ENCODE data around the gene TAL1. TPM values are rescaled to one million over a fixed set of nuclear protein-coding genes. Genes with fewer than 3 reads are reported as not detected.

TAL1 gene
- polyA plus RNA-seq, 1 experiment = not detected

DNA sequence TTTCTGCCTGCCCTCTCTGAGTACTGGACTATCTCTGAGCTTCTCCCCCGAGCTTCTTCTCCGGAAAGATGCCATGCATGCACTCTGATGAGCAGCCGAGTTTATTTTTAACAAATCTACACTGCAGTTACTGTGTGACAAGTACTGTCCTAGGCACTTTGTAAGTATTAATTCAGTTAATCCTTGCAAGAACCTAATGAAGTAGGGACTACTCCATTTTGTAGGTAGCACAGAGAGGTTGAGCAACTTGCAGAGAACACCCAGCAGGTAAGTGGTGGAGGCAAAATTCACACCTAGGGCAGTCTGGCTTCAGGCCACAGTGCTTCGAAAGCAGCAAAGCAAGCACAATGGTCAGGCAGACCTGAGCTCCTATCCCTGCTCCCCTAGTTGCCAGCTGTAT lies 3.8 kb upstream of the TAL1 start:
- DNase-seq (ENCODE audit: low read depth, low spot score) = no peak
- POLR2A ChIA-PET = no interaction called here
- H3K4me3 ChIP-seq (ENCODE audit: low read depth, low read length) = no peak overlapping the region
- peaks cover 65% of the 10 kb centered on the region for H3K27me3 ChIP-seq (ENCODE audit: control insufficient read depth, insufficient read depth, low read length)
- CTCF ChIA-PET = interaction anchor here (1.1 kb wide), 2 partner anchors 27 to 57 kb away, joined by 3 to 4 read pairs; no protein-coding TSS in a partner anchor
- no peak overlapping the region for H3K27ac ChIP-seq (ENCODE audit: low read depth, low read length)
- H3K9me3 ChIP-seq (ENCODE audit: control insufficient read depth, insufficient read depth, low read length) = peaks cover 3% of the 10 kb centered on the region; the same call in 1 of the 2 replicates
- TF ChIP-seq, protein P1, sequence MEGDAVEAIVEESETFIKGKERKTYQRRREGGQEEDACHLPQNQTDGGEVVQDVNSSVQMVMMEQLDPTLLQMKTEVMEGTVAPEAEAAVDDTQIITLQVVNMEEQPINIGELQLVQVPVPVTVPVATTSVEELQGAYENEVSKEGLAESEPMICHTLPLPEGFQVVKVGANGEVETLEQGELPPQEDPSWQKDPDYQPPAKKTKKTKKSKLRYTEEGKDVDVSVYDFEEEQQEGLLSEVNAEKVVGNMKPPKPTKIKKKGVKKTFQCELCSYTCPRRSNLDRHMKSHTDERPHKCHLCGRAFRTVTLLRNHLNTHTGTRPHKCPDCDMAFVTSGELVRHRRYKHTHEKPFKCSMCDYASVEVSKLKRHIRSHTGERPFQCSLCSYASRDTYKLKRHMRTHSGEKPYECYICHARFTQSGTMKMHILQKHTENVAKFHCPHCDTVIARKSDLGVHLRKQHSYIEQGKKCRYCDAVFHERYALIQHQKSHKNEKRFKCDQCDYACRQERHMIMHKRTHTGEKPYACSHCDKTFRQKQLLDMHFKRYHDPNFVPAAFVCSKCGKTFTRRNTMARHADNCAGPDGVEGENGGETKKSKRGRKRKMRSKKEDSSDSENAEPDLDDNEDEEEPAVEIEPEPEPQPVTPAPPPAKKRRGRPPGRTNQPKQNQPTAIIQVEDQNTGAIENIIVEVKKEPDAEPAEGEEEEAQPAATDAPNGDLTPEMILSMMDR (IDR thresholded peaks at IDR 0.05; ENCODE audit: low read depth, low read length) = no peak

DNA sequence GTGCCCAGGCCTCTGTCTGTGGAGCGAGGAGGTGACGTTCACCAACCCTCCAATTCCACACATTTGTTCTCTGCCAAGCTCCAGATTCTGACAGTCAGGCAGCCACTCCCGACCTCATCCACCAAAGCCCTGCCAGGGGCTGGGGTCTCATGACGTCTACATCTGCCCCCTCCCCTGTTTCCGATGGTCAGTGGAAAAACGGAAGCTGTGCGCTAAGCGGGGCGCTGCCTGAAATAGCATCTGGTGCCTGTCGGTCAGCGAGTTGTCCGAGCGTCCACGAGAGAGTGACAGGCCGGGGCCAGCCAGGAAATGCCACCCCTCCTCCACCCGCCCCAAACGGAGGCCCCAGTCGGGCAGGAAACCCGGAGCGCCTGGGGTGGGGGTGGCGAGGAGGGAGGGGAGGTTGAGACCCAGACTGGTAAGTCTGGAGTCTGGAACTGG lies 3.2 kb upstream of the TAL1 start:
- Histone ChIP-seq H3K4me3 (ENCODE audit: low read depth, low read length) (no peak overlapping the region), H3K9me3 (ENCODE audit: control insufficient read depth, insufficient read depth, low read length) (peaks cover 3% of the 10 kb centered on the region; the same call in 1 of the 2 replicates), H3K27ac (ENCODE audit: low read depth, low read length) (no peak overlapping the region), H3K27me3 (ENCODE audit: control insufficient read depth, insufficient read depth, low read length) (peaks cover 70% of the 10 kb centered on the region)
- ChIA-PET CTCF (interaction anchor here (1.1 kb wide), 1 partner anchor 27 kb away, joined by 4 read pairs; no protein-coding TSS in a partner anchor), POLR2A (no interaction called here)
- no peak for DNase-seq (ENCODE audit: low read depth, low spot score)
- TF ChIP-seq, protein P1 (IDR thresholded peaks at IDR 0.05; ENCODE audit: low read depth, low read length) = no peak

DNA sequence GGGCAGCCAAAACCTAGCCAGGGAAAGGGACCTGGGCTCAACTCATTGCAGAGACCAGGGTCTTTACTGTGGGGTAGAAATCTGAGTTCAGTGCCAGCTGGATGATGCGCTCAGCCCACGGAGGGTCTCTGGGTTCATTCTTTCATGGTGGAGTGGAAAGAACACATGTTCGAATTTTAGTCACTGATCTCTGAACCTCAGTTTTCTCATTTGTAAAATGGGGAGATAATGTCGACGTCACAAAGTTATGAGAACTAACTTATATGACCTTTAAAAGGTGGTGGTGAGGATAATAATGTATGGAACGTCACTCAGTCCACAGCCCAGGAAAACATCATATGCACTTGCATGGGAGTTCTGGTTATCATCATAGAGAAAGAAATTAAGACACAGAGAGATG lies 1.2 kb upstream of the TAL1 start:
- peaks cover 83% of the 10 kb centered on the region for H3K27me3 ChIP-seq (ENCODE audit: control insufficient read depth, insufficient read depth, low read length)
- ChIA-PET POLR2A (no interaction called here), CTCF (interaction anchor here (0.8 to 1.3 kb wide), 2 partner anchors 30 to 40 kb away, joined by 4 to 8 read pairs; no protein-coding TSS in a partner anchor)
- DNase-seq (ENCODE audit: low read depth, low spot score) = no peak
- no peak overlapping the region for H3K4me3 ChIP-seq (ENCODE audit: low read depth, low read length)
- no peak overlapping the region for H3K27ac ChIP-seq (ENCODE audit: low read depth, low read length)
- TF ChIP-seq, protein P1 (IDR thresholded peaks at IDR 0.05; ENCODE audit: low read depth, low read length) = no peak
- H3K9me3 ChIP-seq (ENCODE audit: control insufficient read depth, insufficient read depth, low read length) = peaks cover 3% of the 10 kb centered on the region; the same call in 1 of the 2 replicates

DNA sequence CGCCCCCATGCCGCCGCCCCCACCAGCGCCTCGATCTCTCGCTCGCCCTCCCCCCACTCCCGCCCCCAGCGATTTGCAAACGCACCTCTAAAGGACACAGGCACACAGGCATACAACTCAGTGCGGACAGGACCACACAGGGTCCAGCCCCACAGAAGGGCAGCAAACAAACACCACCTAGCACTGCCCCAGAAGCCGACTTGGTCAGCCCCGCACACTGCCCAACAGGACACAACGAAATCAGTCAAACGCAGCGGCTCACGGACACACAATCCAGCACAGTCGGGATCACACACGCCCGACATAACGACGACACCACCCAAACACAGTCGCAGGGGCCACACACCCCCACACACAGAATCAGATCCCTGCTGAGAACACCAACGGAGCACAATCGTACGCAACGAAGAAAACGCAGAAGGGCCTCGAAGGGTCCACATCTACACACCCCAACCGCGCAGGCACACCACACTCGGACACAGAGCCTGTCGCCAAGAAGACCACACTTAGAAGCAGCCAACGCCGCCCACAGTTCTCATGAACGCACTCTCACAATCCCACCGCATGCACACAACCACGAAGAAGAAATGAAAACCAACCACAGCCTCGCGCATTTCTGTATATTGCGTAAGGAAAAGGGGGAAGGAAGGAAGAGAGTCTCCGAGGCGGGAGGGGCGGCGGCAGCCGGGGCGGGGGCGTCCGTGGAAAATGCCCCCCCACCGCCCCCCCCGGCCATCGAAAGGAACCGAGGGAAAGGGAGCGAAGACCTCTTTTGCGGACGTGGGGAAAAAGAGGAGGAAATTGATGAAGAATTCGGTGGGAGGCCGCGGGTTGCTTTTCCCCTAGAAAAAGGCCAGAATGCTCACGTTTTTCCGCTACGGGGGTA lies 481 bp downstream of the TAL1 start:
- Histone ChIP-seq H3K4me3 (ENCODE audit: low read depth, low read length) (peak overlapping the region; percentile 22), H3K27me3 (ENCODE audit: control insufficient read depth, insufficient read depth, low read length) (peaks cover 95% of the 10 kb centered on the region), H3K27ac (ENCODE audit: low read depth, low read length) (no peak overlapping the region), H3K9me3 (ENCODE audit: control insufficient read depth, insufficient read depth, low read length) (peaks cover 3% of the 10 kb centered on the region; the same call in 1 of the 2 replicates)
- TF ChIP-seq, protein P1 (IDR thresholded peaks at IDR 0.05; ENCODE audit: low read depth, low read length) = no peak
- DNase-seq (ENCODE audit: low read depth, low spot score) = no peak
- CTCF ChIA-PET = no interaction called here
- POLR2A ChIA-PET = no interaction called here

DNA sequence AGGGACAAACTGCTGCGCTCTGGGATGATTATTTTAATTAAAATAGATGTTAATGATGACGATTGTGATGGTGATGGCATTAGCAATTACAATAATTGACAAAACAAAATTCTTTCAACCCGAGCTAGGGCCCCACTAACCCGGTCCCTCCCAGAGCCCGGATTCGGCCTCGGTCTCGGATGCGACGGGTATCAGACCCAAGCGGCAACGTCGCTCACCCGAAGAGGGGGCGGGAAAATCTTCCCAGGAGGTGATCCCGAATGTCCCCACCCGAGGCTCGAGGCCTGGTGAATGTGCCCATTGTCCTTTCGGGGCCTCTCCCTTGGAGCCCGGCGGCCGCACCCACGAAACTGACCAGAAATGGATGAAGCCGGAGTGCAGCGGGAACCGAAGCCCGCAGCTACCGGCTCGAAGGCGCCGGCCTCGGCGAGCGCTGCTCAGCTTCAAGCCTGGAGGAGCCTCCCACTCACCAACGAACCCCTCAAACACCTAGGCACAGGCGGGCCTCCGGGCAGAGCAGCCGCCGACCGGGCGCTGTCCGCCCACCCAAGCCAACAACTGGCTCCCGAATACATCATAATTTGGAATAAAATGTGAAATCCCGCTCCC lies 1.2 kb downstream of the TAL1 start:
- TF ChIP-seq, protein P1 (IDR thresholded peaks at IDR 0.05; ENCODE audit: low read depth, low read length) = no peak
- Histone ChIP-seq H3K27me3 (ENCODE audit: control insufficient read depth, insufficient read depth, low read length) (peaks cover 97% of the 10 kb centered on the region), H3K27ac (ENCODE audit: low read depth, low read length) (no peak overlapping the region), H3K4me3 (ENCODE audit: low read depth, low read length) (no peak overlapping the region), H3K9me3 (ENCODE audit: control insufficient read depth, insufficient read depth, low read length) (peaks cover 3% of the 10 kb centered on the region; the same call in 1 of the 2 replicates)
- DNase-seq (ENCODE audit: low read depth, low spot score) = no peak
- POLR2A ChIA-PET = no interaction called here
- CTCF ChIA-PET = no interaction called here
